ENCODE data around the gene AGBL1. TPM values are rescaled to one million over a fixed set of nuclear protein-coding genes. Genes with fewer than 3 reads are reported as not detected.

The AGBL1 gene
- total RNA-seq, 1 donor: not detected

GRCh38 chr15:86863226-86863915 lies 783.7 kb downstream of the AGBL1 start:
- DNase-seq (ENCODE audit: low read depth): no peak
- TF ChIP-seq CTCF (IDR thresholded peaks at IDR 0.05; ENCODE audit: insufficient read depth, low read depth, low read length): no peak
- H3K4me3 ChIP-seq (ENCODE audit: low read depth, low read length): no peak overlapping the region

GRCh38 chr15:86865920-86866319 lies 786.2 kb downstream of the AGBL1 start:
- DNase-seq (ENCODE audit: low read depth): no peak
- no peak for TF ChIP-seq CTCF (IDR thresholded peaks at IDR 0.05; ENCODE audit: insufficient read depth, low read depth, low read length)
- H3K4me3 ChIP-seq (ENCODE audit: low read depth, low read length): no peak overlapping the region

- H3K4me3 ChIP-seq (ENCODE audit: low read depth, low read length): no peak overlapping the region
- no peak for DNase-seq (ENCODE audit: low read depth)
- no peak for TF ChIP-seq CTCF (IDR thresholded peaks at IDR 0.05; ENCODE audit: insufficient read depth, low read depth, low read length)
These were observed 791.2 kb downstream of the AGBL1 start for GRCh38 chr15:86870846-86871245.

- no peak for TF ChIP-seq CTCF (IDR thresholded peaks at IDR 0.05; ENCODE audit: insufficient read depth, low read depth, low read length)
- H3K4me3 ChIP-seq (ENCODE audit: low read depth, low read length): no peak overlapping the region
- no peak for DNase-seq (ENCODE audit: low read depth)
These were observed 792.3 kb downstream of the AGBL1 start for GRCh38 chr15:86871964-86872363.

GRCh38 chr15:86872782-86873181 lies 793.1 kb downstream of the AGBL1 start:
- DNase-seq (ENCODE audit: low read depth): no peak
- no peak overlapping the region for H3K4me3 ChIP-seq (ENCODE audit: low read depth, low read length)
- no peak for TF ChIP-seq CTCF (IDR thresholded peaks at IDR 0.05; ENCODE audit: insufficient read depth, low read depth, low read length)

GRCh38 chr15:86875067-86875466 lies 795.4 kb downstream of the AGBL1 start:
- DNase-seq (ENCODE audit: low read depth): no peak
- TF ChIP-seq CTCF (IDR thresholded peaks at IDR 0.05; ENCODE audit: insufficient read depth, low read depth, low read length): no peak
- no peak overlapping the region for H3K4me3 ChIP-seq (ENCODE audit: low read depth, low read length)
